Activated naive CD4-positive, alpha-beta T cell (primary cell): ENCODE measurements around the gene HS6ST3.

Experiments
- DNase-seq, 4 experiments: peaks; one replicate each; lab custom pipeline; 2025; lab: John Stamatoyannopoulos, UW

Gene HS6ST3

GRCh38 chr13:96661612-96662011, 571.7 kb downstream of the HS6ST3 start:
- DNase-seq = no peak

- no peak for DNase-seq
Measured at GRCh38 chr13:96662036-96662435, 572.1 kb downstream of the HS6ST3 start.

GRCh38 chr13:96667294-96668018, 577.5 kb downstream of the HS6ST3 start:
- DNase-seq = no peak

- no peak for DNase-seq
Measured at GRCh38 chr13:96671073-96671472, 581.2 kb downstream of the HS6ST3 start.

GRCh38 chr13:96672016-96672415, 582.1 kb downstream of the HS6ST3 start:
- no peak for DNase-seq

- DNase-seq = no peak
Measured at GRCh38 chr13:96673825-96674224, 583.9 kb downstream of the HS6ST3 start.

GRCh38 chr13:96677029-96677428, 587.1 kb downstream of the HS6ST3 start:
- no peak for DNase-seq

- DNase-seq = no peak
Measured at GRCh38 chr13:96678801-96679200, 588.9 kb downstream of the HS6ST3 start.

- DNase-seq = no peak
Measured at GRCh38 chr13:96680898-96681297, 591.0 kb downstream of the HS6ST3 start.

GRCh38 chr13:96681766-96682165, 591.9 kb downstream of the HS6ST3 start:
- DNase-seq = no peak

- no peak for DNase-seq
Measured at GRCh38 chr13:96684469-96684868, 594.6 kb downstream of the HS6ST3 start.

GRCh38 chr13:96684907-96685306, 595.0 kb downstream of the HS6ST3 start:
- DNase-seq = no peak

- no peak for DNase-seq
Measured at GRCh38 chr13:96686286-96686685, 596.4 kb downstream of the HS6ST3 start.

GRCh38 chr13:96687191-96687590, 597.3 kb downstream of the HS6ST3 start:
- no peak for DNase-seq

- DNase-seq = no peak
Measured at GRCh38 chr13:96690998-96691397, 601.1 kb downstream of the HS6ST3 start.

GRCh38 chr13:96696389-96696900, 606.5 kb downstream of the HS6ST3 start:
- DNase-seq = no peak

- no peak for DNase-seq
Measured at GRCh38 chr13:96700657-96701056, 610.8 kb downstream of the HS6ST3 start.

- no peak for DNase-seq
Measured at GRCh38 chr13:96707146-96707545, 617.2 kb downstream of the HS6ST3 start.

- no peak for DNase-seq
Measured at GRCh38 chr13:96710166-96710862, 620.4 kb downstream of the HS6ST3 start.

GRCh38 chr13:96720446-96720845, 630.5 kb downstream of the HS6ST3 start:
- DNase-seq = no peak

GRCh38 chr13:96726651-96727050, 636.7 kb downstream of the HS6ST3 start:
- no peak for DNase-seq

GRCh38 chr13:96728463-96728862, 638.6 kb downstream of the HS6ST3 start:
- no peak for DNase-seq

- DNase-seq = no peak
Measured at GRCh38 chr13:96730676-96731075, 640.8 kb downstream of the HS6ST3 start.
